ENCODE measurements around the gene TMEM132C.
"Not testable (repeated sequence)": the region's sequence is repeated elsewhere in the genome, so short reads cannot be mapped to it uniquely, and the experiment has no call there.

TMEM132C gene

DNA sequence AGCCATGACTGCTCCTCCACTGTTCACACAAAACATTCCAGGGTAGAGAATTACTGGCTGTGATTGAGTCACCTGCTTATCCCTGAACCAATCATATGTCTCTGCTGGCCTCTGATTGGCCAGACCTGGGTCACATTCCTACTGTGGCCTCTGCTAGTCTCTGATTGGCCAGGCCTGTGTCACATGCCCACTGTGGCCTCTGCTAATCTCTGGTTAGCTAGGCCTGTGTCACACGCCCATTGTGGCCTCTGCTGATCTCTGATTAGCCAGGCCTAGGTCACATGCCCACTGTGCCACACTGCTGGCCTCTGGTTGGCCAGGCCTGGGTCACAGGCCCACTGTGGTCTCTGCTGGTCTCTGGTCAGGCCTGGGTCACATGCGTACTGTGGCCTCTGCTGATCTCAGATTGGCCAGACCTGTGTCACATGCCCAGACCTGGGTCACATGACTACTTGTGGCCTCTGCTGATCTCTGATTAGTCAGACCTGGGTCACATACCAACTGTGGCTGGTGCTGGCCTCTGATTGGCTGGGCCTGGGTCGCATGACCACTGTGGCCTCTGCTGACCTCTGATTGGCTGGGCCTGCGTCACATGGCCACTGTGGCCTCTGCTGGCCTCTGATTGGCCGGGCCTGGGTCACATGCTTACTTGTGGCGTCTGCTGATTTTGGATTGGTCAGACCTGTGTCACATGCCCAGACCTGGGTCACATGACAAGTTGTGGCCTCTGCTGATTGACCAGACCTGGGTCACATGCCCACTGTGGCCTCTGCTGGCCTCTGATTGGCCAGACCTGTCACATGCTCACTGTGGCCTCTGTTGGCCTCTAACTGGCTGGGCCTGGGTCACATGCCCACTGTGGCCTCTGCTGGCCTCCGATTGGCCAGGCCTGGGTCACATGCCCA lies 305.2 kb downstream of the TMEM132C start:
- FAIRE-seq, result no peak

GRCh38 chr12:128573907-128574306 lies 306.9 kb downstream of the TMEM132C start:
- no peak for FAIRE-seq

DNA sequence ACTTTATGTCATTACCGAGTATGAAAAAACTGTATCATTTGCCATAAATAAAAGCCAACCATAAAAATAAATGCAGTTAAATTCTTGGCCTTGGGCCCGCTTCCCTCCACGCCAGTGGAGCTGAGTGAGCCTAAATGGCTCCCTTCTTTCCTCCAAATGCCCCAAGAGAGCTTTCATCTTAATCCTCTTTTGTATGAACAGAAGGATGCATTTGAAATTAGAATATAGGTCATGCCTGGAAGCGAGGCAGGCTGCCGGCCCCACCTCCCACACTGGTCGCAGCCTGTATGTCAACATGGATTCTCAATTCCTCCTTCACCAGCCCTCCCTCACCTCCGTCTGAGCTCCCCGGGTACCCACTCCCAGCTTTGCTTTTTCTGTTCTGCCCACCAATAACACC lies 311.1 kb downstream of the TMEM132C start:
- FAIRE-seq, result no peak

- FAIRE-seq, result no peak
Observed at GRCh38 chr12:128581321-128581761, 314.4 kb downstream of the TMEM132C start.

- FAIRE-seq, result no peak
Observed at GRCh38 chr12:128583453-128583852, 316.5 kb downstream of the TMEM132C start.

GRCh38 chr12:128586451-128587029 lies 319.6 kb downstream of the TMEM132C start:
- FAIRE-seq, result no peak

GRCh38 chr12:128587918-128588317 lies 320.9 kb downstream of the TMEM132C start:
- no peak for FAIRE-seq

DNA sequence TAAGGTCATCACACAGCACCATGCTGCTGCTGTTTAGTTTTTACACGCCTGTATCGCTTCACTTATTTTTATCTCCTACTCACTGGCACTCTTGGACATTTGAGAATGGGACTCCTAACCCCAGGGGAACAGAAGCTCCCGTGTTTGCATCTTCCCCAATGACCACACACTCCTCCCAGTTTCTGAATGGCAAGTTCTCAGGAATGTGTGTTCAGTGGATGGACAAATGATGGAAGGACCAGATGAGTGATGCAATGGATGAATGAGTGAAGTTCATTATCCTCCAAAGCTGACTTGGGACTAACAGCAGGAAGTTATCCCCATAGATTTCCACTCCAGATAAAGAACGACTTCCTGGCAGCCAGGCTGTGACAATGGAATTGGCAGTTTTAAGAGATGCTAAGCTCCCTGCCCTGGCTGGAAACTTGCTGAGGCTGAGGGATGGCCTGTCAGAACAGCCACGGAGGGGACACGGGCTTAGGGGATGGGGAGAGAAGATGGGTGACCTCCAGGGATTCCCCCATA lies 325.3 kb downstream of the TMEM132C start:
- no peak for FAIRE-seq

DNA sequence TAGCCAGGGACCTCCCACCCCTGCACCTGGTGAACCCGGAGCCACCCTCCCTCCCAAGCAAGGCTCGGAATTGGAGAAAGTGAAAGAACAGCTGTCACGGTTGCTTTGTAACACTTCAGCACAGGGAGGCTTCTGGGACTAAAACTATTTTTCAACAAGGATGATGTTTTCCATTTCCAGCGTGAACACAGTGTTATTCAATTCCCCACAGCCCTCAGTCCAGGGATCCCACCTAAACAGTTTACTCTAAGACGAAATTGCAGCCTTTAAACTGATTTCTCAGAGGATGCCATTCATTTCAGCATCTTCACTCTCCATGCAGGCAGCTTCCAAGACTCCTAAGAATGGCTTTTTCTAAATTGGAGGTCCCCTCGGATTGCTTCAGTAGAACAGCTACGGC lies 327.6 kb downstream of the TMEM132C start:
- no peak for FAIRE-seq

DNA sequence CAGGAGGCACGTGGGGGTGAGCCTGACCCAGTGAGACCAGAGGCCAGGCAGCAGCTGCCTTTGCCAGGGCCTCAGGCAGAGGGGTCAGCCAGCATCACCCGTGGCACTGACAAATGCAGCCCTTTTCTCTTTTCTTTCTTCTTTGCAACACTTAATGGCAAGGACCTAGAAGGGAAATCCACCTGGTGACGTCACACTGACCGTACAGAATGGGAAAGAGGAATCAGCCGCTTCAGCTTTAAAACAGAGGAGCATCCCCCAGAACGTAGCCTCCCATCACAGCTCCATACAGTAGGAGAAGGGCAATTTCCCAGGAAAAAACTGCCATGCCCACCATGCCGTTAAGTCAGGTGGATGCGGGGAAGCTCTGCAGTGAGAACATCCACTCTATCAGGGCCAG lies 328.6 kb downstream of the TMEM132C start:
- no peak for FAIRE-seq

- FAIRE-seq, result no peak
Observed at GRCh38 chr12:128600886-128601285, 333.9 kb downstream of the TMEM132C start.

- FAIRE-seq, result no peak
Observed at GRCh38 chr12:128603573-128604115, 336.7 kb downstream of the TMEM132C start.

DNA sequence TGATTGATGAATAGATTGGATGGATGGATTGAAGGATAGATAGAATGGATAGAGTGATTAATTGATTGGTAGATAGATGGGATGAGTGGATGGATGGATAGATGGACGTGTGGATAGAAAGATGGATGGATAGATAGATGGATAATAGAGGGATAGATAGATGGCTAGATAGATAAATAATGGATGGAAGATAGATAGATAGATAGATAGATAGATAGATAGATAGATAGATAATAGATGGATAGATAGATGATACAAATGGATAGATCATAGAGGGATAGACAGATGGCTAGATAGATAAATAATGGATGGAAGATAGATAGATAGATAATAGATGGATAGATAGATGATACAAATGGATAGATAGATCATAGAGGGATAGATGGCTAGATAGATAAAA lies 337.2 kb downstream of the TMEM132C start:
- not testable (repeated sequence) for FAIRE-seq

GRCh38 chr12:128606051-128606450 lies 339.1 kb downstream of the TMEM132C start:
- no peak for FAIRE-seq

DNA sequence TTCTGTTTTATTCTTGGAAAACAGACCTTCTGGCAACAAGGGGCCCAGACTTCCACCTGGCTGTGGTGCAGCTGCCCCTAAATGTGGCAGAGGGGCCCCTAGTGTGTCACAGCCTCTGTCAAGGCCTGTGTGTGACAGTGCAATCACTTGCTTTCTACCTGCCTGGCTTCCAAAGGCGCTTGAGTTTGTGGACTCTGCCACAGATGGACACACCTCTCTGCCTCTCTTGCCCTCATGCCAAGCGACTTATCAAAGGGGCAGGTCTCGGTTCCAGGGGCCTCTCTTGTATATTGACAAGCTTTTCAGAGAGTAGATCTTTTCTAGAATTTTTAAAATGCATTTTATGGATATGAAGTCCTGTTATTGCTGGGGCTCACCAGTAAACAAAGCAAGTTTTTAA lies 339.6 kb downstream of the TMEM132C start:
- FAIRE-seq, result no peak

DNA sequence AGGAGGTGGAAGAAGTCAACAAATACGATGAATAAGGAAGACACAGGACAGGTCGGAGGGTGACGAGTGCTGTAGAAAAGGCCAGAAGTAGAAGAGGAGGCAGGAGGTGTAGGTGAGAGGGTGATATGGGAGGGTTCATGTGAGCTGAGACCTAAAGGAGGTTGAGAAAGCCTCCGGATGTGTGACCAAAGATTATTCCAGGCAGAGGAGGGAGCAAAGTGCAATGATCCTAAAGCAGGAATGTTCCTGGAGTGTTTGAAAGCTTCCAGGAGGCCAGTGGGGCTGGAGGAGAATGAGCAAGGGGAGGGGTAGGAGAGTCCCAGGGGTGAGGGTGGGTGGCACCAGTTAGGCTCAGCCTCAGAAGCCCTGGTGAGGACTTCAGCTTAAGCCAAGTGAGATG lies 340.0 kb downstream of the TMEM132C start:
- FAIRE-seq, result no peak

DNA sequence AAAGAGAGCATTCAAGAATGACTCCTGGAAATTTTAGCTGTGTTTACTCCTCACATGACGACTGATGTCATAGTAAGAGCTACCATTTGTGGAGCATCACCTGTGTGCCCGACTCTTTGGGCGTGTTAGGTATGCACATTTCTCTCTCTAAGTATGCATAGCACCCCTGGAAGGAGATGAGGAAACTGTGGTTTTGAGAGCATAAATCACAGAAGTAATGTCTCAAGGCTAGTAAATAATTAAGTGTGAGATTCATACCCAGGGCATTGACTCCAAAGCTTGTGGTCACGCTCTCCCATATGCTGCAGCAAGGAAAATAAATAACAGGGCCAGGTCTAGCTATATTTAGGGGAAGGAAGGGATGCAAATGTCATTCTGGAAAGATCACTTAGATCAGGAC lies 340.7 kb downstream of the TMEM132C start:
- FAIRE-seq, result no peak

DNA sequence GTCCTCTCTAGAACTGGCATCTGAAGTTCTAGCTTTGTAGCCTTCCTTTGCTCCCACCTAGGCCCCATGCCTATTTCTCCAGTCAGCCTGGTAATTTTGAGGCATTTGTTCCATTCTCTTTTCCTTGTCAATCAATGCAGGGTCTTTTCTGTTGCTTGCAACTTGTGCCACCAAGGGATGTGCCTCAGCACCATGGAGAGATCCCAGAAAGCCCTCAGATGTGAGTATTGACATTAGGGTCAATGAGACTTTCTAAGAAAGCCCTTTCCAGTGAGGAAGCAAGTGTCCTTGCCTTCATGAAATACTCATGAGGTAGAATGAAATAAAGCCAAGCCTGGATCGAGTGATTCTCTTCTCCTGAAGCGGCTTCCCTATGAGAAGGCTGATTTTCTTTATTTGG lies 342.9 kb downstream of the TMEM132C start:
- no peak for FAIRE-seq

DNA sequence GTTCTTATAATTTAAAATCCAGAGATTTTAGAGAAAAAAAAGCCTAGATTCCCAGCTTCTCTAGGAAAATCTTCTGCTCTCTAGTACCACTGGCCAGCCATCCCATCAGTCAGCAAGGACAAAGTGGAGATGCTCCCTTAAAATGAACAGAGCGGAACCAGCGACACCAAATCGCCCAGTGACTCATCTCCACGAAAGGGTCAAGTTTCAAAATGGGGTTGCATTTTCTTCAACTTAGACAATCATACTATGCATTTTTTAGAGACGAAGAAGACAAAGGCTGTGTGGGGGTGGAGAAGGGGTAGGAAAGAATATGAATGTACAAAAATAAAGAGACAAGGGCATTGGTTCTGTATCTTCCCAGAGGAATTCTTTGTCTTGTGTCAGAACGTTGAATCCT lies 344.8 kb downstream of the TMEM132C start:
- no peak for FAIRE-seq

- no peak for FAIRE-seq
Observed at GRCh38 chr12:128612150-128612850, 345.3 kb downstream of the TMEM132C start.

- no peak for FAIRE-seq
Observed at GRCh38 chr12:128613837-128614590, 347.0 kb downstream of the TMEM132C start.

GRCh38 chr12:128617304-128617833 lies 350.4 kb downstream of the TMEM132C start:
- FAIRE-seq, result no peak

All from A204.1 (cell line).